ENCODE measurements around the gene PRAMEF33.
"Not testable (repeated sequence)": the region's sequence is repeated elsewhere in the genome, so short reads cannot be mapped to it uniquely, and the experiment has no call there.

DNA sequence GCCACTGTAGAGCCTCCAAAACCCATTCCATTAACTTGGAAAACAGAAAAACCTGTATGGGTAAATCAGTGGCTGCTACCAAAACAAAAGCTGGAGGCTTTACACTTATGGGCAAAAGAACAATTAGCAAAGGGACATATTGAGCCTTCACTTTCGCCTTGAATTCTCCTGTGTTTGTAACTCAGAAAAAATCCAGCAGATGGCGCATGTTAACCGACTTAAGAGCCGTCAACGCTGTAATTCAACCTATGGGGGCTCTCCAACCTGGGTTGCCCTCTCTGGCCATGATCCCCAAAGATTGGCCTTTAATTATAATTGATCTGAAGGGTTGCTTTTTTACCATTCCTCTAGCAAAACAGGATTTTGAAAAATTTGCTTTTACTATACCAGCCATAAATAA, 53.4 kb downstream of the PRAMEF33 start:
- not testable (repeated sequence) for TF ChIP-seq GABPA (IDR thresholded peaks at IDR 0.05; ENCODE audit: low read depth); REST (IDR thresholded peaks at IDR 0.05; ENCODE audit: insufficient replicate concordance, low read depth); POLR2AphosphoS5 (IDR thresholded peaks at IDR 0.05; ENCODE audit: low read depth)
- TF ChIP-seq, protein P1, sequence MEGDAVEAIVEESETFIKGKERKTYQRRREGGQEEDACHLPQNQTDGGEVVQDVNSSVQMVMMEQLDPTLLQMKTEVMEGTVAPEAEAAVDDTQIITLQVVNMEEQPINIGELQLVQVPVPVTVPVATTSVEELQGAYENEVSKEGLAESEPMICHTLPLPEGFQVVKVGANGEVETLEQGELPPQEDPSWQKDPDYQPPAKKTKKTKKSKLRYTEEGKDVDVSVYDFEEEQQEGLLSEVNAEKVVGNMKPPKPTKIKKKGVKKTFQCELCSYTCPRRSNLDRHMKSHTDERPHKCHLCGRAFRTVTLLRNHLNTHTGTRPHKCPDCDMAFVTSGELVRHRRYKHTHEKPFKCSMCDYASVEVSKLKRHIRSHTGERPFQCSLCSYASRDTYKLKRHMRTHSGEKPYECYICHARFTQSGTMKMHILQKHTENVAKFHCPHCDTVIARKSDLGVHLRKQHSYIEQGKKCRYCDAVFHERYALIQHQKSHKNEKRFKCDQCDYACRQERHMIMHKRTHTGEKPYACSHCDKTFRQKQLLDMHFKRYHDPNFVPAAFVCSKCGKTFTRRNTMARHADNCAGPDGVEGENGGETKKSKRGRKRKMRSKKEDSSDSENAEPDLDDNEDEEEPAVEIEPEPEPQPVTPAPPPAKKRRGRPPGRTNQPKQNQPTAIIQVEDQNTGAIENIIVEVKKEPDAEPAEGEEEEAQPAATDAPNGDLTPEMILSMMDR (IDR thresholded peaks at IDR 0.05; ENCODE audit: insufficient read depth, low read length) = peak; percentile 4
